K562 (cell line): ENCODE results near the gene PLBD1. TPM values are rescaled to one million over a fixed set of nuclear protein-coding genes. Genes with fewer than 3 reads are reported as not detected.

ENCODE experiments used
- ATAC-seq: fragments of 200-7000 bp; cut with Tn5 transposase; 3 replicates; pipeline ENCODE4 v1.9.1; 2020; ENCODE audit warnings: moderate library complexity
- BruUV-seq: library from RNA; stranded (reverse); fragments of 400-500 nt; replicated peaks from 2 replicates; lab custom pipeline; 2021; lab: Mats Ljungman, UMichigan
- CTCF ChIA-PET: fragments of 300-600 bp; formaldehyde crosslinking; extraction: SDS; loops from one replicate; lab custom pipeline; 2021; ENCODE audit warnings: low intra/inter-chr PET ratio; lab: Yijun Ruan, JAX
- POLR2A ChIA-PET: fragments of 300-600, 350-650 bp; sonication (Branson Sonifier 250); formaldehyde crosslinking; extraction: SDS; loops from one replicate; lab custom pipeline; 2021; ENCODE audit warnings: antibody characterized with exemption, inconsistent platforms; lab: Yijun Ruan, JAX
- DNase-seq, 4 experiments: peaks; one replicate each; pipeline versions ENCODE4 v3.0.0 to v3.0.0-alpha.2; 2011 to 2018; ENCODE audit warnings: low spot score in 3 of 4, mixed read lengths in 3 of 4; ENCODE audit errors: extremely low read depth in 1 of 4
- FAIRE-seq: peaks from 2 replicates; lab custom pipeline; 2011; peaks lifted over from hg19 to GRCh38; lab: Jason Lieb, UNC
- H2AFZ ChIP-seq: 2 replicates; pipeline ENCODE4 v1.6.0; 2011; ENCODE audit warnings: low read depth, low read length, control low read depth, inconsistent platforms
- H3K27ac ChIP-seq: fragments of 200-600 bp; 3 replicates; pipeline ENCODE4 v1.8.0; 2011; ENCODE audit warnings: low read depth, mild to moderate bottlenecking, control low read depth, inconsistent platforms, low read length, moderate library complexity, mixed read lengths; ENCODE audit errors: extremely low read depth
- H3K27me3 ChIP-seq, 2 experiments: fragments of 300-600 bp in 1 of 2; 2 replicates in 1 of 2; 3 replicates in 1 of 2; pipeline versions ENCODE4 v1.6.0 to v1.8.0; 2011; ENCODE audit warnings: inconsistent platforms in 2 of 2, low read length in 2 of 2, mild to moderate bottlenecking in 1 of 2, mixed read lengths in 1 of 2, moderate library complexity in 1 of 2; ENCODE audit not compliant: control insufficient read depth in 2 of 2, insufficient read depth in 2 of 2
- H3K36me3 ChIP-seq: fragments of 300-600 bp; 3 replicates; pipeline ENCODE4 v1.8.0; 2011; ENCODE audit warnings: mild to moderate bottlenecking, low read length, inconsistent platforms; ENCODE audit not compliant: control insufficient read depth, insufficient read depth
- H3K4me1 ChIP-seq, 2 experiments: fragments of 200-600 bp in 1 of 2; replicated peaks in 1 of 2; 2 replicates in 1 of 2; 3 replicates in 1 of 2; pipeline versions ENCODE4 v1.5.1 to v1.8.0; 2011; ENCODE audit warnings: inconsistent platforms in 2 of 2, low read length in 2 of 2, mild to moderate bottlenecking in 1 of 2, mixed read lengths in 1 of 2, moderate library complexity in 1 of 2; ENCODE audit not compliant: control insufficient read depth in 2 of 2, insufficient read depth in 2 of 2
- H3K4me2 ChIP-seq: 2 replicates; pipeline ENCODE4 v1.6.1; 2011; ENCODE audit warnings: low read length, control low read depth, inconsistent platforms, mixed read lengths; ENCODE audit not compliant: insufficient read depth
- H3K4me3 ChIP-seq: fragments of 200-600 bp; sonication (generic), shearing (Covaris generic); 2 replicates; pipeline ENCODE4 v1.5.1; 2016; ENCODE audit warnings: control low read depth, inconsistent platforms
- H3K79me2 ChIP-seq: fragments of 200-600 bp; 3 replicates; pipeline ENCODE4 v1.8.0; 2011; ENCODE audit warnings: low read length, inconsistent platforms; ENCODE audit not compliant: control insufficient read depth, insufficient read depth
- H3K9ac ChIP-seq, 2 experiments: 2 replicates each; pipeline versions ENCODE4 v1.6.0 to v1.6.1; 2011; ENCODE audit warnings: low read depth in 2 of 2, low read length in 2 of 2, control low read depth in 1 of 2, inconsistent platforms in 1 of 2, mild to moderate bottlenecking in 1 of 2, mixed read lengths in 1 of 2; ENCODE audit not compliant: insufficient read depth in 1 of 2
- H3K9me1 ChIP-seq: one replicate; pipeline ENCODE4 v1.6.0; 2011; ENCODE audit warnings: inconsistent platforms, mild to moderate bottlenecking, low read length, moderate library complexity; ENCODE audit not compliant: control insufficient read depth, insufficient read depth
- H3K9me3 ChIP-seq: replicated peaks from 2 replicates; pipeline ENCODE4 v1.5.1; 2011; ENCODE audit warnings: low read depth, low read length, inconsistent platforms; ENCODE audit not compliant: control insufficient read depth, insufficient read depth
- H4K20me1 ChIP-seq: replicated peaks from 2 replicates; pipeline ENCODE4 v1.6.1; 2011; ENCODE audit warnings: low read length, inconsistent platforms, mixed read lengths; ENCODE audit not compliant: control insufficient read depth, insufficient read depth
- ATF6 ChIP-seq: sonication (generic); formaldehyde crosslinking; IDR thresholded peaks from 2 replicates; pipeline ENCODE4 v1.4.0; 2020; ENCODE audit warnings: mild to moderate bottlenecking, missing genetic modification reagents
- CHCHD3 ChIP-seq: fragments of 250-450 bp; sonication (Bioruptor Pico); IDR thresholded peaks from 2 replicates; pipeline ENCODE4 v2.1.2; 2022; ENCODE audit warnings: mild to moderate bottlenecking
- CHD4 ChIP-seq: fragments of 200-600 bp; sonication (generic); IDR thresholded peaks from 3 replicates; pipeline ENCODE4 v1.6.1; 2012; ENCODE audit warnings: low read depth, mild to moderate bottlenecking, mixed read lengths, low read length, inconsistent platforms; ENCODE audit not compliant: insufficient read depth, insufficient replicate concordance, poor library complexity, severe bottlenecking
- HDAC1 ChIP-seq, 2 experiments: fragments of 450-650 bp; IDR thresholded peaks; 2 replicates each; pipeline ENCODE4 v1.6.1; 2016 to 2017; ENCODE audit warnings: inconsistent platforms in 1 of 2, mild to moderate bottlenecking in 1 of 2, moderate library complexity in 1 of 2
- HLTF ChIP-seq: fragments of 450-650 bp; IDR thresholded peaks from 2 replicates; pipeline ENCODE4 v1.6.1; 2016
- PYGO2 ChIP-seq: fragments of 450-650 bp; IDR thresholded peaks from 2 replicates; pipeline ENCODE4 v1.6.1; 2016; ENCODE audit warnings: mild to moderate bottlenecking, missing genetic modification characterization, moderate library complexity, missing compliant biosample characterization
- SIRT6 ChIP-seq: IDR thresholded peaks from one replicate; pipeline ENCODE4 v1.6.1; 2012; ENCODE audit warnings: low read depth, mild to moderate bottlenecking, control low read depth, inconsistent platforms, low read length, moderate library complexity
- THAP7 ChIP-seq: fragments of 250-450 bp; sonication (Bioruptor Pico); IDR thresholded peaks from 2 replicates; pipeline ENCODE4 v1.5.0; 2021
- ZBTB49 ChIP-seq: sonication (generic); formaldehyde crosslinking; IDR thresholded peaks from 2 replicates; pipeline ENCODE4 v1.8.0; 2022; ENCODE audit warnings: missing genetic modification reagents, mild to moderate bottlenecking, borderline replicate concordance
- ZHX1 ChIP-seq: fragments of 150-350 bp; conservative IDR thresholded peaks from 2 replicates; pipeline ENCODE4 v1.6.1; 2014; ENCODE audit warnings: low read length
- ZNF280B ChIP-seq: fragments of 250-450 bp; sonication (Bioruptor Pico); IDR thresholded peaks from 2 replicates; pipeline ENCODE4 v1.5.1; 2021; ENCODE audit warnings: mild to moderate bottlenecking
- WGBS: fragments of 100-300 bp; shearing (Covaris generic); methylation state at CpG from one replicate; pipeline ENCODE4 v1.1.6; 2016; ENCODE audit warnings: low coverage, mixed read lengths; ENCODE audit not compliant: insufficient coverage; ENCODE audit errors: missing lambda C conversion rate; 5-methylcytosine and 5-hydroxymethylcytosine counted together
- in situ Hi-C: fragments of 300-500 bp; cut with MboI; formaldehyde crosslinking; loops from 4 replicates; pipeline ENCODE4 v1.15.0; 2018; ENCODE audit warnings: inconsistent platforms, mixed read lengths
- intact Hi-C: fragments of 100-400 bp; cut with micrococcal nuclease; formaldehyde crosslinking; loops from 2 replicates; pipeline ENCODE4 v1.14.2; 2022
- polyA plus RNA-seq, 8 experiments: library from polyadenylated mRNA; depleted of rRNA in 4 of 8; stranded (reverse) in 5 of 8; unstranded in 3 of 8; fragments of >200 nt; fragmentation: Nextera tagmentation in 2 of 8; fragmentation: Illumina TruSeq in 1 of 8; extraction: Ambion mirVana in 2 of 8; extraction: Trizol in 1 of 8; gene quantifications; 2 replicates each; pipeline versions ENCODE4 v1.2.1 to v1.2.3, GENCODE V29; 2011 to 2014; ENCODE audit warnings: inconsistent platforms in 1 of 8, missing spikeins in 1 of 8
- total RNA-seq, 7 experiments: library from RNA; depleted of rRNA in 6 of 7; stranded (reverse); fragments of >200 nt in 6 of 7; fragmentation: Illumina TruSeq in 2 of 7; extraction: Trizol in 2 of 7; gene quantifications; 2 replicates each; pipeline versions ENCODE4 v1.2.1 to v1.2.3, GENCODE V29; 2011 to 2021; ENCODE audit warnings: low replicate concordance in 1 of 7

PLBD1 gene
- total and polyA plus RNA-seq, 9 of the 15 experiments (the other 6 are each of a cell fraction or from before 2014, with no cell fraction given) = 7.1 to 37.0 (median 20.6) TPM

GRCh38 chr12:14495326-14495725 is 72.4 kb downstream of the PLBD1 start:
- H2AFZ ChIP-seq = no peak overlapping the region
- no peaks in the 10 kb centered on the region for H3K79me2 ChIP-seq
- no peaks in the 10 kb centered on the region for H3K9me3 ChIP-seq
- H3K9ac ChIP-seq = no peak overlapping the region
- no peak overlapping the region for H3K27ac ChIP-seq
- 77% methylated on average over 2 of the region's 2 CpGs for WGBS
- CTCF ChIA-PET = no interaction called here
- H3K4me3 ChIP-seq = no peak overlapping the region
- H3K36me3 ChIP-seq = peaks cover 42% of the 10 kb centered on the region; the same call in 1 of the 3 replicates
- FAIRE-seq = no peak
- DNase-seq = no peak
- no peak overlapping the region for H3K4me2 ChIP-seq
- H3K27me3 ChIP-seq = no peaks in the 10 kb centered on the region
- H3K4me1 ChIP-seq = no peaks in the 10 kb centered on the region
- no peaks in the 10 kb centered on the region for H4K20me1 ChIP-seq
- in situ Hi-C loops (no loop called here), intact Hi-C loops (no loop called here)
- POLR2A ChIA-PET = interaction anchor here (1.7 kb wide), 1 partner anchor 9 kb away, joined by 3 read pairs; no protein-coding TSS in a partner anchor
- BruUV-seq = no TSS peak
- ATAC-seq = no peak
- H3K9me1 ChIP-seq = no peaks in the 10 kb centered on the region
- no peak for TF ChIP-seq SIRT6
- no peak for TF ChIP-seq HLTF
- TF ChIP-seq PYGO2 (tag) = no peak
- no peak for TF ChIP-seq HDAC1 (IDR thresholded peaks at IDR 0.05)
- TF ChIP-seq ZBTB49 = no peak
- TF ChIP-seq ATF6 (CRISPR knock-in tag) = no peak
- TF ChIP-seq THAP7 (CRISPR knock-in tag) = no peak
- TF ChIP-seq CHD4 = no peak
- no peak for TF ChIP-seq ZHX1
- TF ChIP-seq ZNF280B (CRISPR knock-in tag) = no peak
- no peak for TF ChIP-seq CHCHD3
